Endothelial cell of umbilical vein (primary cell): ENCODE data around the gene SLC22A17. TPM values are rescaled to one million over a fixed set of nuclear protein-coding genes. Genes with fewer than 3 reads are reported as not detected.

Experiments used
- BruUV-seq: library from RNA; stranded (reverse); fragments of 400-500 nt; replicated peaks from 2 replicates; lab custom pipeline; 2021; lab: Mats Ljungman, UMichigan
- CTCF ChIA-PET: fragments of 300-600, 350-600 bp; sonication (Branson Sonifier 250); formaldehyde crosslinking; loops from one replicate; lab custom pipeline; 2021; ENCODE audit warnings: antibody characterized with exemption, inconsistent platforms; lab: Charles Lee
- POLR2A ChIA-PET: fragments of 300-600, 350-600 bp; sonication (Branson Sonifier 250); formaldehyde crosslinking; loops from one replicate; lab custom pipeline; 2021; ENCODE audit warnings: antibody characterized with exemption, inconsistent platforms; lab: Charles Lee
- DNase-seq: peaks from one replicate; pipeline ENCODE4 v3.0.0-alpha.2; 2011; ENCODE audit warnings: low read depth, low spot score
- FAIRE-seq: peaks from 2 replicates; lab custom pipeline; 2011; peaks lifted over from hg19 to GRCh38; lab: Jason Lieb, UNC
- H2AFZ ChIP-seq: 2 replicates; pipeline ENCODE4 v1.6.0; 2012; ENCODE audit warnings: low read depth, low read length, control low read depth, inconsistent platforms
- H3K27ac ChIP-seq: 2 replicates; pipeline ENCODE4 v1.5.1; 2011; ENCODE audit warnings: low read depth, mild to moderate bottlenecking, control low read depth, low read length, moderate library complexity; ENCODE audit not compliant: insufficient read depth
- H3K27me3 ChIP-seq, 2 experiments: 2 replicates each; pipeline versions ENCODE4 v1.6.0 to v1.6.1; 2011; ENCODE audit warnings: low read length in 2 of 2, mixed read lengths in 1 of 2; ENCODE audit not compliant: control insufficient read depth in 2 of 2, insufficient read depth in 2 of 2
- H3K36me3 ChIP-seq, 2 experiments: 2 replicates in 1 of 2; 3 replicates in 1 of 2; pipeline ENCODE4 v1.5.1; 2011; ENCODE audit warnings: low read length in 2 of 2, mild to moderate bottlenecking in 1 of 2, moderate library complexity in 1 of 2; ENCODE audit not compliant: control insufficient read depth in 2 of 2, insufficient read depth in 2 of 2; ENCODE audit errors: extremely low read depth in 1 of 2
- H3K4me1 ChIP-seq: 3 replicates; pipeline ENCODE4 v1.5.1; 2011; ENCODE audit warnings: mild to moderate bottlenecking, low read length; ENCODE audit not compliant: control insufficient read depth, insufficient read depth; ENCODE audit errors: extremely low read depth
- H3K4me2 ChIP-seq: 2 replicates; pipeline ENCODE4 v1.6.1; 2011; ENCODE audit warnings: low read length, control low read depth, mixed read lengths; ENCODE audit not compliant: insufficient read depth
- H3K4me3 ChIP-seq, 3 experiments: fragments of 200-600 bp in 1 of 3; sonication (generic), shearing (Covaris generic) in 1 of 3; replicated peaks in 1 of 3; 2 replicates each; pipeline ENCODE4 v1.5.1; 2011 to 2016; ENCODE audit warnings: control low read depth in 3 of 3, low read length in 3 of 3, mild to moderate bottlenecking in 2 of 3, inconsistent platforms in 1 of 3, low read depth in 1 of 3, moderate library complexity in 1 of 3; ENCODE audit not compliant: insufficient read depth in 1 of 3
- H3K79me2 ChIP-seq: 2 replicates; pipeline ENCODE4 v1.6.0; 2012; ENCODE audit warnings: low read length, inconsistent platforms; ENCODE audit not compliant: control insufficient read depth, insufficient read depth
- H3K9ac ChIP-seq: replicated peaks from 2 replicates; pipeline ENCODE3; 2011; ENCODE audit warnings: low read length, control low read depth; ENCODE audit not compliant: insufficient read depth; ENCODE audit errors: extremely low read depth
- H3K9me1 ChIP-seq: replicated peaks from 3 replicates; pipeline ENCODE4 v1.6.0; 2011; ENCODE audit warnings: mild to moderate bottlenecking, low read length; ENCODE audit not compliant: control insufficient read depth, insufficient read depth; ENCODE audit errors: extremely low read depth
- H3K9me3 ChIP-seq: replicated peaks from 2 replicates; pipeline ENCODE4 v1.5.1; 2012; ENCODE audit warnings: low read length, inconsistent platforms; ENCODE audit not compliant: control insufficient read depth, insufficient read depth
- H4K20me1 ChIP-seq: replicated peaks from 2 replicates; pipeline ENCODE3; 2011; ENCODE audit warnings: mild to moderate bottlenecking, low read length; ENCODE audit not compliant: control insufficient read depth, insufficient read depth; ENCODE audit errors: extremely low read depth
- CTCF ChIP-seq, 2 donors: IDR thresholded peaks; 1 replicate in 1 of 2; 2 replicates in 1 of 2; pipeline ENCODE4 v1.5.1; 2011; ENCODE audit warnings: low read length in 2 of 2, mild to moderate bottlenecking in 2 of 2, moderate library complexity in 2 of 2, control low read depth in 1 of 2, inconsistent platforms in 1 of 2, low read depth in 1 of 2; ENCODE audit not compliant: insufficient read depth in 1 of 2; ENCODE audit errors: extremely low read depth in 1 of 2
- EZH2 ChIP-seq: IDR thresholded peaks from 2 replicates; pipeline ENCODE4 v1.6.1; 2012; ENCODE audit warnings: borderline replicate concordance, low read depth, mild to moderate bottlenecking, moderate library complexity, low read length, inconsistent platforms; ENCODE audit not compliant: severe bottlenecking
- POLR2A ChIP-seq: IDR thresholded peaks from 2 replicates; pipeline ENCODE4 v1.6.1; 2012; ENCODE audit warnings: low read depth, mild to moderate bottlenecking, control low read depth, low read length
- dilution Hi-C: fragments of 300-500 bp; cut with MboI; formaldehyde crosslinking; loops from one replicate; pipeline ENCODE4 v1.15.0; 2019; ENCODE audit warnings: low sequenced_read_pairs; ENCODE audit not compliant: extremely low pct_ligation_motif_present
- intact Hi-C: fragments of 100-400 bp; cut with micrococcal nuclease; formaldehyde crosslinking; loops from one replicate; pipeline ENCODE4 v1.10.0; 2022
- polyA plus RNA-seq, 4 experiments: library from polyadenylated mRNA; depleted of rRNA in 3 of 4; stranded (reverse) in 3 of 4; unstranded in 1 of 4; fragments of >200 nt; gene quantifications; 2 replicates each; pipeline versions ENCODE4 v1.2.1 to v1.2.3, GENCODE V29; 2011 to 2012; ENCODE audit warnings: missing spikeins in 1 of 4
- total RNA-seq: library from RNA; stranded (reverse); gene quantifications from 2 replicates; pipeline ENCODE4 v1.2.3, GENCODE V29; 2021

Gene SLC22A17
- total and polyA plus RNA-seq, 2 donors (not counting 3 experiments of a cell fraction or from before 2014, with no cell fraction given): 2.9 to 4.6 TPM

GRCh38 chr14:23351681-23352505 lies 794 bp downstream of the SLC22A17 start:
- Histone ChIP-seq H3K9me3 (no peaks in the 10 kb centered on the region), H2AFZ (peak overlapping the region; percentile 50), H3K36me3 (no peaks in the 10 kb centered on the region), H3K27ac (no peak overlapping the region), H3K79me2 (no peaks in the 10 kb centered on the region), H4K20me1 (no peaks in the 10 kb centered on the region), H3K4me1 (no peaks in the 10 kb centered on the region), H3K27me3 (peaks cover 32 to 36% of the 10 kb centered on the region in 2 experiments), H3K4me3 (peak overlapping the region in 1 of 3 experiments; percentile 45), H3K4me2 (no peak overlapping the region), H3K9me1 (no peaks in the 10 kb centered on the region), H3K9ac (no peak overlapping the region)
- dilution Hi-C loops (no loop called here), intact Hi-C loops (no loop called here)
- DNase-seq: no peak
- TF ChIP-seq EZH2 (peak; percentile 83), CTCF (IDR thresholded peaks at IDR 0.05; ENCODE audit: extremely low read depth in 1 of 2, insufficient read depth in 1 of 2, low read depth in 1 of 2, low read length in 2 of 2) (peak in 1 of 2 donors; percentile 8), POLR2A (no peak)
- CTCF ChIA-PET: interaction anchor here (0.6 to 1.9 kb wide), 6 partner anchors 17 to 289 kb away, joined by 3 to 7 read pairs (median 4); no protein-coding TSS in a partner anchor
- no peak for FAIRE-seq
- POLR2A ChIA-PET: no interaction called here
- no TSS peak for BruUV-seq
